Activated naive CD4-positive, alpha-beta T cell treated with anti-CD3 and anti-CD28 coated beads, Interleukin-2, amount 50 U/mL, for 24 hours (primary cell): ENCODE results near the gene CYBA.
"Not testable (repeated sequence)": the region's sequence is repeated elsewhere in the genome, so short reads cannot be mapped to it uniquely, and the experiment has no call there.

ENCODE experiments used
- H3K27ac Mint-ChIP-seq: one replicate; pipeline ENCODE4 v1.8.0; 2021; ENCODE audit warnings: mild to moderate bottlenecking, mixed read lengths
- H3K27me3 Mint-ChIP-seq: one replicate; pipeline ENCODE4 v1.8.0; 2021; ENCODE audit warnings: mixed read lengths
- H3K36me3 Mint-ChIP-seq: one replicate; pipeline ENCODE4 v1.8.0; 2021; ENCODE audit warnings: mixed read lengths
- H3K4me1 Mint-ChIP-seq: one replicate; pipeline ENCODE4 v1.8.0; 2021; ENCODE audit warnings: mixed read lengths
- H3K4me3 Mint-ChIP-seq: one replicate; pipeline ENCODE4 v1.8.0; 2021; ENCODE audit warnings: mild to moderate bottlenecking, mixed read lengths
- H3K9me3 Mint-ChIP-seq: one replicate; pipeline ENCODE4 v1.8.0; 2021; ENCODE audit warnings: mixed read lengths

CYBA gene

DNA sequence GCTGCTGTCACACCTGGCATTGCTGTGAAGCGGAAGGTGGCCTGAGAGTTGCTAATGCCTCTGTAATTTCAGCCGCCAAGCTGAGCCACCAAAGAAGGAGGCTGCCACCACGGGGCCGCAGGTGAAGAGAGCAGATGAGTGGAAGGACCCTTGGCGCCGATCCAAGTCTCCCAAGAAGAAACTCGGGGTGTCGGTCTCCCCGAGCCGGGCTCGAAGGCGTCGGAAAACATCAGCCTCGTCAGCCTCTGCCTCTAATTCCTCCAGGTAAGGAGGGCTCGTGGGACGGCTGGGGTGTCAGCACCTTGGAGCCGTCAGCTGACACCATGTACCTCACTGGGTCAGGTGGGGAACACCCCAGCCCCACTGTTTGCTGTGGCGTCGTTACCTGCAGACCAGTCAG lies 28.7 kb downstream of the CYBA start:
- Mint-ChIP-seq H3K27ac (no peak overlapping the region), H3K4me1 (peaks cover 28% of the 10 kb centered on the region), H3K9me3 (no peaks in the 10 kb centered on the region), H3K27me3 (no peaks in the 10 kb centered on the region), H3K4me3 (no peak overlapping the region), H3K36me3 (peaks cover 5% of the 10 kb centered on the region)

DNA sequence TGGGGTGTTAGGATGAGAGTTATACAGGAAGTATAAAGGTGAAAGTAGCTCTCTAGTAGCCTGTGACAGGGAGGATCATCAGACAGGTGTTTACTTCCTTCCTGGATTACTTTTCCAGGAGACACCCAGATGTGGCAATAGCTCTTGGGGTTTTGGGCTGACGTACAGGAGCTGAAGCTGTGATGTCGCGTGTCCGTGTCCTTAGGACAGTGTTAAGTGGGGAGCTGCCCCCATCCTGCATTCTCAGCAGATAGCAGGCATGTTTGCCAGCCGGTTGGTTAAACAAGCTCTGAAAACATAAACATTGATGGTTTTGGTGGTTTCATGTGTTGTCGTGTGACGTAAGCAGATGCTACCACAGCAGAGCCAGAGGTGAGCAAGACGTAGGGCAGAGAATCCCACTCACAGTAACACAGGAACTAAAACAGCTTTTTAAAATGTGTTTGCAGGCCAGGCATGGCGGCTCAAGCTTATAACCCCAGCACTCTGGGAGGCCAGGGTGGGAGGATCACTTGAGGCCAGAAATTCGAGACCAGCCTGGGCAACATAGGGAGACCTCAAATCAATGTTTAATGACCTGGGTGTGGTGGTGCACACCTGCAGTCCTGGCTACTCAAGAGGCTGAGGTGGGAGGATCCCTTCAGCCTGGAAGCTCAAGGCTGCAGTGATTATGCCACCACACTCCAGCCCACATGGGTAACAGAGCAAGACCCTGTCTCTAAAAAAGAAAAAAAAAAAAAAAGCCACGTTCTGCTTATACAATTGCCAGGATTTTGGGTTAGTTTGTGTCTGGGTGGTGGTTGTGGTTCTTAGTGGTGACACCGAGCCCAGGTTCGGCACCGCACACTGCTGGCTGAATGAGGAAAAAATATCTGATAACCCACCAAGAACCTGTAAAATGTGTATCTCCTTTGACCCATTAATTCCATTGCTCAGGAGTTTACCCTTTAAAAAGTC lies 30.7 kb downstream of the CYBA start:
- Mint-ChIP-seq H3K4me1 (peaks cover 39% of the 10 kb centered on the region), H3K27me3 (no peaks in the 10 kb centered on the region), H3K4me3 (no peak overlapping the region), H3K27ac (peak overlapping the region; percentile 68), H3K36me3 (peaks cover 6% of the 10 kb centered on the region), H3K9me3 (no peaks in the 10 kb centered on the region)

DNA sequence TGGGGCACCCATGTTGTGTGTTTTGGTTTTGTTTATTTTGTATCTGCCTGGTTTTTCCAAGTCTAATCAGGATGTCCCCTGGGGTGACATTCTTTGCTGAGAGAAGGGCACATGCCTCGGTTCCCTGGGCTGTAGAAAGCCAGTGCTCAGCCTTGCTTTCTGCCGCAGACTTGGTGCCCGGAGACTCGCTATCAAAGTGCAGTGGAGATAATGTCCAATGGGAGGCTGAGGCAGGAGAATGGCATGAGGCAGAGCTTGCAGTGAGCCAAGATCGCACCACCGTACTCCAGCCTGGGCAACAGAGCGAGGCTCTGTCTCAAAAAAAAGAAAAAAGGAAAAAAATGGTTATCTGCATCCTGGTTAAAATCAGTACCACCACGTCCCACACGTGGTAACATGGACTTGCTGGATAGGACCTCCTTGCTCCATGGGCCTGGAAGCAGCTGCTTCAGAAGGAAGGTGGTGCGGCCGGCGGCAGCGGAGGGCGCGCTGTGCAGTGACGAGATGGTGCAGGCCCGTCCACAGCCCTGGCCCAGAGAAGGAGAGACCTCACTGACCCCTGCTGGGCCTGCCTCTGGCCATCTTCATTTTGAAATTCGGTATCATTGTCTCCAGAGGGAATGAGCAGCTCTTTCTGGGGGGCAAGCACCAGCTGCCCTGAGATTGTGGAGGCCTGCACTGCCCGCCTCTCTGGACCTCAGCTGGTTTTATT lies 31.7 kb downstream of the CYBA start:
- no peak overlapping the region for H3K4me3 Mint-ChIP-seq
- peak overlapping the region; percentile 41 for H3K27ac Mint-ChIP-seq
- peaks cover 44% of the 10 kb centered on the region for H3K4me1 Mint-ChIP-seq
- no peaks in the 10 kb centered on the region for H3K27me3 Mint-ChIP-seq
- no peaks in the 10 kb centered on the region for H3K9me3 Mint-ChIP-seq
- H3K36me3 Mint-ChIP-seq = peaks cover 6% of the 10 kb centered on the region

DNA sequence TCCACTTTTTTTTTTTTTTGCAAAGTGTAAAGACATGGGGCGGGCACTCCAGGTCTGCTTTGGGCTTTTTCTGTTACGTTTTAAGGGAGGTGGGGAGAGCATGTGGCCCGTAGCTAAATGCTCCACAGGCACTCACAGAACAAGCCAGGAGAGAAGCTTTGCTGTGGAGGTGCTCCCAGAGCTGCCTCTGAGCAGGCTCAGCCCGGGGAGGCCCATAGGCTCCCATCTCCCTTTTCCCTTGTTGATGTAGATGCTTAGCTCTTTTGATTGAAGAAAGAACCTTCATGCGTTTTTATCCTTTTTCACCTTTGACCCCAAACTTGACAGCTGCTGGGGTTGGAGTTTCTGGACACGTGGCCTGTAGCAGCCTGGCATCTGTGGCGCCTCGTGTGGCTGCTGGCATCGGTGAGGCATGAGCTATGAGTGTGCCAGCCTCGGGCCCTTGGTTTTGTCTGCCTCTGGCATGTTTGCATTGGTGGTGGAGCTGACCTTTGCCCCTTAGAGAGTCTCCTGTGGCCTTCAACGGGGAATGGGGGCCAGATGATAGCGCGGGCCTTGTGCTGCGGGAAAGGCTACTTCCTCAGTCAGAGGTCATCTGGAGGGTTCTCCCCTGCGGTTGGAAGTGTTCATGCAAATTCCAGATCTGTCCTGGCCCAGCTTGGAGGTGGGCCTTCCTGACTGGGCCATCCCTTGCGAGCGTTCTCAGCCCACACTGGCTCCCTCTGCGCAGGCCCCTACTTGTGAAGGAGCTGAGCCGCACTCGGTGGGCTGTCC lies 32.5 kb downstream of the CYBA start:
- no peak overlapping the region for H3K27ac Mint-ChIP-seq
- H3K27me3 Mint-ChIP-seq = no peaks in the 10 kb centered on the region
- H3K4me1 Mint-ChIP-seq = peaks cover 47% of the 10 kb centered on the region
- H3K4me3 Mint-ChIP-seq = no peak overlapping the region
- H3K9me3 Mint-ChIP-seq = no peaks in the 10 kb centered on the region
- H3K36me3 Mint-ChIP-seq = peaks cover 10% of the 10 kb centered on the region

DNA sequence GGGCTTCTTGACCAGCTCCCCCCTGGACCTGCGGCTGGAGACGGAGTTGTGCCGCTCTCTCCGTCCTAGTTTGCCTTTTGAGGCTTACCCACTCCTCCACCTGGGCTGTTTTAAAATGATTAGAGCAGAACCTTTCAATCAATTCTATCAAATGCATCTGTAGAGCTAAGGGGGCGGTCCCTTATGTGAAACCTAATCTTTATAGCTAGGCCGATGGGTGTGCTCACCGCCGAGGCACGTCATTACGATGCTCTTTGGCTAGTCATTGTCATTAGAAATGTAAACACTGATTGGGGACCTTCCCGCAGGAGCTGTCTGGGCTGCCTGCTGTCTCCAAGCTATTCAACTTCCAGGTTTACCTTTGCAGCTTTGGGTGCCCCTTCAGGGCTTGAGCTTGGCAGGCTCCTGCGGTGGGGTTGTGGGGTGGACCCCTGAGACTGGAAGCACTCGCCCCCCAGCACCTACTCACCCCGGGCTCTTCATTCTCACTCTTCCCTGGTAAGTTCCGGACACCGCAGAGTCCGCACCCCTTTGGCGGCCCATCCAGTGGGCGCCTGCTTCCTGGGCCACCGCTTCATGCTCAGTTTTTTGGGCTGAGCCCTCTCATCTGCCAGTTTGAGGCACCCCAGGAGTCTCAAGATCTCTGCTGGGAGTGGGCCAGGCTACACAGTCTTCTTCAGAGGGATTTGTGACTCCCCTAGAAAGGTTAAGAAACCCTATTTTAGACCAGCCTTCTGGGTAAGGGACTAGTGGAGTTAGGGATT lies 33.4 kb downstream of the CYBA start:
- H3K4me3 Mint-ChIP-seq = no peak overlapping the region
- H3K27ac Mint-ChIP-seq = no peak overlapping the region
- H3K27me3 Mint-ChIP-seq = no peaks in the 10 kb centered on the region
- H3K4me1 Mint-ChIP-seq = peaks cover 51% of the 10 kb centered on the region
- peaks cover 7% of the 10 kb centered on the region for H3K36me3 Mint-ChIP-seq
- no peaks in the 10 kb centered on the region for H3K9me3 Mint-ChIP-seq

DNA sequence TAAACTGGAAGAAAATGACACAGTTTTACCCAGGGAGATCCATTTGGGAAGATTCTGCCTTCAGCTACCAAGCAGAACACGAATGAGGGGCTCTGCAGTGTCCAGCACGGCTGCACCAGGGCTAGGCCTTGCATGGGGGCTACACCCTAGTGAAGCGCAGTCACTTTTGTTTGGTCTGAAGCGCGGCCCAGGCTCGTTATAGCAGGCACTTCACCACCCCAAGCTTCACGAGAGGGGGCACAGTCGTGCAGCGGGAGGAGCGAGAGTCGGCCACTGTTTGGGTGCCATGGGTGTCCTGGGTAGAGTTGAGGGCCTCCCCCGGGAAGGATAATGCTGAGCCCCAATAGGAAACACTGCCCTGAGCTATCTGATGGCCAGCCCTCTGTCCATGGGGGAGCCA lies 34.1 kb downstream of the CYBA start:
- Mint-ChIP-seq H3K27ac (no peak overlapping the region), H3K4me1 (peaks cover 51% of the 10 kb centered on the region), H3K4me3 (no peak overlapping the region), H3K27me3 (no peaks in the 10 kb centered on the region), H3K9me3 (no peaks in the 10 kb centered on the region), H3K36me3 (peaks cover 5% of the 10 kb centered on the region)

DNA sequence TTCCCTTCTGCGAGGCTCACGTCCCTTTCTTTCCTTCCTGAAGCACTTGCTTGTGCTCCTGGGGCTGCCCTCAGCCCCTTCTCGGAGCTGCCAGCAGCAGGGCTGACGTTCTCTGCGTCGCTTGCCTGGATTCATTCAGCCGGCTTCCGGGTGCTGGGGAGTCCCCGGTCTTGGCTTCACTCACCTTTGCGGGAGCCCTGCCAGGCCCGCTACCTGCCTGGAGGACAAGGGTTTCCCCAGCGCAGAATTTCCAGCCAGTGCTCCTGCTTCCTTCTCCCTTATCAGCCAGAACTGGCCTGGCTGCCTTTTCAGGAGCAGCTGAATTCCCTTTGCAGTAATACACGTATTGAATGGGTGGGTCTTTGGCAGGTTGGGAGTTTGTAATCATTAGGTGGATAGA lies 34.5 kb downstream of the CYBA start:
- peak overlapping the region; percentile 30 for H3K27ac Mint-ChIP-seq
- no peaks in the 10 kb centered on the region for H3K9me3 Mint-ChIP-seq
- H3K4me3 Mint-ChIP-seq = no peak overlapping the region

DNA sequence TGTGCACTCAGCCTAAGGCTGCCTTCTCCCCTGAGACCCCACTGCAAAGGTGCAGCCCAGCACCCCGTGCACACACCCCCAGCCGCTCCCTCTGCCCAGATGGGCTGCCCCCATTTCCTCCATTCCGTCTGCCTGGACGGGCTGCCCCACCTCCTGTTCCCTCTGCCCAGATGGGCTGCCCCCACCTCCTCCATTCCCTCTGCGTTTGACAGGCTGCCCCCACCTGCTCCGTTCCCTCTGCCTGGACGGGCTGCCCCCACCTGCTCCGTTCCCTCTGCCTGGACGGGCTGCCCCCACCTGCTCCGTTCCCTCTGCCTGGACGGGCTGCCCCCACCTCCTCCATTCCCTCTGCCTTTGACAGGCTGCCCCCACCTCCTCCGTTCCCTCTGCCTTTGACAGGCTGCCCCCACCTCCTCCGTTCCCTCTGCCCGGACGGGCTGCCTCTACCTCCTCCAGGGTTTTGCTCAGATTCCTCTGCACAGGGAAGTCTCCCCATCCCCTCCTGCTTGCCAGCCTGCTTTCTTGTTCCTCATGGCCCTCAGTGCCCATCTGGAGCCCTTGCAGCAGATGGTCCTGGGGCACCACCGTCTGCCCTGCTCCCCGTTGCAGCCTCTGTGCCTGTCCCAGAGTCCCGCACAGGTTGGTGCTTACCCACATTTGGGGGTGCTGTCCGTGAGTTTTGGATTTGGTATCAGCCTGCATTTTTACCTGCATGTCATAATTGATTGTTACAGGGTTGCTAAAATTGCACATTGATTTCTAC lies 35.9 kb downstream of the CYBA start:
- Mint-ChIP-seq H3K36me3 (peaks cover 8% of the 10 kb centered on the region), H3K4me1 (peaks cover 45% of the 10 kb centered on the region), H3K27ac (no peak overlapping the region), H3K27me3 (no peaks in the 10 kb centered on the region), H3K4me3 (no peak overlapping the region), H3K9me3 (no peaks in the 10 kb centered on the region)

More for the DNA sequence above, 34.5 kb downstream of the CYBA start:
- no peaks in the 10 kb centered on the region for H3K27me3 Mint-ChIP-seq
- peaks cover 5% of the 10 kb centered on the region for H3K36me3 Mint-ChIP-seq
- H3K4me1 Mint-ChIP-seq = peaks cover 51% of the 10 kb centered on the region

DNA sequence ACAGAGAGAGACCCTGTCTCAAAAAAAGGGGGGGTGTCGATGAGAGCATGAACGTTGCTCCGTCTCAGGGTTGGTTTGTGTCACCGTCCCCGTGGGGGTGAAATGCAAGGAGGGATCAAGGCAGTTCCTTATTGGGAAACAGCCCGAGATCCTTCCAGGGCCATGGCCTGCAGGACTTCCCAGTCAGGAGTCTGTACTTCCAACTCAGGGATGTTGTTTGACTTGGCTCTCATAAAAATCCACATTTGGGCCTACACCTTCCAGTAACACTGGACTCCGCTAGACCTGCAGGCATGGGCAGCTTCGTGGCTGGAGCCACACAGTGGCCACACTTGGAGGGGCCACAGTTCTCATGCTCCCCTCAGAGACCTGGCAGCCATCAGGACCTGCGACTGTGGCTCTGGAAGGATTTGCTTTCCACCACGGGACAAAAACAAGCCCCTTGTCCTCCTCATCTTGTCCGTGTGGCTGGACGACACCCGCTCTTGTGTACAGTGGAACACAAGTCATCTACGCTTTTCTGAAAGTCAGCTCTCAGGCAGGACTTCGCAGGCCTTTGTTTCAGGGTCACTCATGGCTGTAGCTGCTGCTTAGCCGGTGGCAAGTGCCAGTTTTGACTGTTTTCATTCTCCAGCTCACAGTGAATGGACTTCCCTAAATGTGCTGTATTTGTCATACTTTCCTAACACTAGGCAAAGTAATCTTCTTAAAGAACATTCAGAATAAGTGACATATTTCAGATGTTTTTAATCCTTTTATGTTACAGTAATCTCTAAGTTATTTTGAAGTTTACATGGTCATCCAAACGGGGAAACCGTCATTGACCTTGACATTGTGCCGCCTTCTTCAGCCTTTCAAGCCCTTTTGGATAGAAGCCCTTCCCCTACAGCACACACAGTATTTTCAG lies 36.7 kb downstream of the CYBA start:
- no peak overlapping the region for H3K4me3 Mint-ChIP-seq
- H3K27me3 Mint-ChIP-seq = no peaks in the 10 kb centered on the region
- H3K4me1 Mint-ChIP-seq = peaks cover 37% of the 10 kb centered on the region
- peaks cover 9% of the 10 kb centered on the region for H3K36me3 Mint-ChIP-seq
- H3K27ac Mint-ChIP-seq = no peak overlapping the region
- no peaks in the 10 kb centered on the region for H3K9me3 Mint-ChIP-seq

DNA sequence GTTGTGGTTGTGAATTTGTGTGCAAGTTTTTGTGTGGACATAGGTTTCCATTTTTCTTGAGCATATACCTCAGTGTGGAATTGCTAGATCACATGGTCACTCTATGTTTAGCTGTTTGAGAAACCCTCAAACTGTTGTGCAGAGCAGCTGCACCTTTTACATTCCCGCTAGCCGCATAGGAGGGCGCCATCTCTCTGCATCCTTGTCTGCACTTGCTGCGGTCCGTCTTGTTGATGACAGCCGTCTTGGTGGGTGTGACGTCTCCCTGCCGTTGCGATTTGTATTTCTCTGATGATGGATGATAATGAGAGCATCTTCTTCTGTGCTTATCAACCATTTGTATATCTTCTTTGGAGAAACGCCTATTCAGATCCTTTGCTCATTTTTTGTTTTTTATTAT lies 37.6 kb downstream of the CYBA start:
- Mint-ChIP-seq H3K36me3 (peaks cover 9% of the 10 kb centered on the region), H3K9me3 (no peaks in the 10 kb centered on the region), H3K27me3 (no peaks in the 10 kb centered on the region), H3K4me1 (peaks cover 30% of the 10 kb centered on the region), H3K4me3 (no peak overlapping the region), H3K27ac (peak overlapping the region; percentile 1)

DNA sequence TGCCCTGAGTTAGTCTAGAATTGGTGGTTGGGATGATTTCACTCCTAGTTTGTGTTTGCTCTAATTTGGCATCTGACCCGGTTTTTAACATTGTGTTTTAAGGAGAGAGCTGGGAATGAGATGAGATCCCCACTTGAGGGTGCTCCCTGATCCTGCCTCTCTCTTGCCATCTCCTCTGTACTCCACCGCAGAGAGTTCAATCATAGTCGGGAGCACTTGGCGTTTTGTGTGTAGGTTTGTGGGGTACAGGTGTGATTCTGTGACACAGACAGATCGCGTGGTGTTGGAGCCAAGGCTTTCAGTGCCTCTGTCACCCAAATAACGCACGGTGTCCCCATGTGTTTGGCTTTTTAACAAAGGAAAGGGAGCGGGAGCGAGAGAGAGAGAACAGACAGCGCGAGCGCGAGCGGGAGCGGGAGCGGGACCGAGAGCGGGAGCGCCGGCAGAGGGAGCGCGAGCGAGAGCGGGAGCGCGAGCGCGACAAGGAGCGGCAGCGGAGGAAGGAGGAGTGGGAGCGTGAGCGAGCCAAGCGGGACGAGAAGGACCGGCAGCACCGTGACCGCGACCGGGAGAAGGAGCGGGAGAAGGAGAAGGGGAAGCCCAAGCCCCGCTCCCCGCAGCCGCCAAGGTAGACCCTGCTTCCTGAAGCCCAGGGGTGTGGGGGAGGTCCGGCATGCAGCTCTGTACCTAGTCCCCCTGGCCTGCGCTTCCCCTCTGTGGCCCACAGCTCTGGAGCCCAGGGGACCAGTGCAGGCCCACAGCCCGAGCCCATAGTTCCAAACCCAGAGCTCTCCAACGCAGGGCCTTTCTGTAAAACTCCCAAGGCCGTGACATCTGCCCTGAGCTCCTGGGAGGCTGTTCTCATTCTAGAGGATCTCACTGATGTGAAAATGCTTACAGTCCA lies 39.7 kb downstream of the CYBA start:
- H3K4me3 Mint-ChIP-seq = no peak overlapping the region
- H3K36me3 Mint-ChIP-seq = peaks cover 9% of the 10 kb centered on the region
- no peaks in the 10 kb centered on the region for H3K9me3 Mint-ChIP-seq
- no peak overlapping the region for H3K27ac Mint-ChIP-seq
- peaks cover 26% of the 10 kb centered on the region for H3K4me1 Mint-ChIP-seq
- no peaks in the 10 kb centered on the region for H3K27me3 Mint-ChIP-seq

DNA sequence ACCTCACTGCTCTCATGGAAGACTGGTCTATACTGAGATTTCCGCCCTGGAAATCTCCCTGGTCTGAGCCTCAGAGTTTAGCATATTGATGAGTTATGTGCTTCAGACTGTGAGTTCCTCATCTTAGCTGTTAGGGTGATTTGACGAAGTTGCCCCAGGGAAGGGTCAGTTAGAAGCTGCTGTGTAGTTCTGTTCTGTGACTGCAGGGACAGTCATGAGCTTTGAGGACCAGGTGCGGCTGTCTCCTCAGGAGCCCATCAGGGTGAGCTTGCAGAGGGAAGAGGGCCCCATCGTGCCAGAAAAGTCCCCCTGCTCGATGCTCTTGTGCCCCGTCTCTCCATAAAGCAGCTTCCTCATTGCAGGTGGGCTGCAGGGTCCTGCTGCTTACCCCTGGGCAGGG lies 40.8 kb downstream of the CYBA start:
- Mint-ChIP-seq H3K36me3 (peaks cover 9% of the 10 kb centered on the region), H3K4me1 (peaks cover 22% of the 10 kb centered on the region), H3K9me3 (no peaks in the 10 kb centered on the region), H3K27me3 (no peaks in the 10 kb centered on the region), H3K27ac (peak overlapping the region; percentile 62), H3K4me3 (no peak overlapping the region)

DNA sequence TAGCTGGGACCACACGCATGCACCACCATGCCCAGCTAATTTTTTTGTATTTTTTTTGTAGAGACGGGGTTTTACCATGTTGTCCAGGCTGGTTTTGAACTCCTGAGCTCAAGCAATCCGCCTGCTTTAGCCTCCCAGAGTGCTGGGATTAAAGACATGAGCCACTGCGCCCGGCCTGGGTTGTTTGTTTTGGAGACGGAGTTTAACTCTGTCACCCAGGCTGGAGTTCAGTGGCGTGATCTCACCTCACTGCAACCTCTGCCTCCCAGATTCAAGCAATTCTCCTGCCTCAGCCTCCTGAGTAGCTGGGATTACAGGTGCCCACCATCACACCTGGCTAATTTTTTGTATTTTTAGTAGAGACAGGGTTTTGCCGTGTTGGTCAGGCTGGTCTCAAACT lies 41.4 kb downstream of the CYBA start:
- H3K4me3 Mint-ChIP-seq, H3K27ac Mint-ChIP-seq, H3K9me3 Mint-ChIP-seq, H3K36me3 Mint-ChIP-seq, H3K27me3 Mint-ChIP-seq: not testable (repeated sequence)
- peaks cover 20% of the 10 kb centered on the region for H3K4me1 Mint-ChIP-seq
